GM18519 (cell line): ENCODE measurements around the gene PKM.
"Not testable (repeated sequence)": the region's sequence is repeated elsewhere in the genome, so short reads cannot be mapped to it uniquely, and the experiment has no call there.

ENCODE experiments used
- ATAC-seq: cut with Tn5 transposase; IDR thresholded peaks from one replicate; pipeline ENCODE4 v1.9.1; 2021; ENCODE audit warnings: mild to moderate bottlenecking, moderate library complexity; ENCODE audit not compliant: unreplicated experiment, low FRiP score

The PKM gene

GRCh38 chr15:72179950-72180581 lies 50.9 kb downstream of the PKM start:
- no peak for ATAC-seq

- ATAC-seq = no peak
Measured at GRCh38 chr15:72178976-72179585, 51.9 kb downstream of the PKM start.

GRCh38 chr15:72176743-72177142 lies 54.2 kb downstream of the PKM start:
- no peak for ATAC-seq

- ATAC-seq = no peak
Measured at GRCh38 chr15:72176159-72176558, 54.8 kb downstream of the PKM start.

GRCh38 chr15:72175186-72176044 lies 55.6 kb downstream of the PKM start:
- no peak for ATAC-seq

GRCh38 chr15:72174551-72175165 lies 56.3 kb downstream of the PKM start:
- no peak for ATAC-seq

- ATAC-seq = no peak
Measured at GRCh38 chr15:72173864-72174550, 57.0 kb downstream of the PKM start.

GRCh38 chr15:72173401-72173800 lies 57.6 kb downstream of the PKM start:
- ATAC-seq = no peak

GRCh38 chr15:72172796-72173195 lies 58.2 kb downstream of the PKM start:
- ATAC-seq = no peak

- not testable (repeated sequence) for ATAC-seq
Measured at GRCh38 chr15:72171978-72172377, 59.0 kb downstream of the PKM start.

- no peak for ATAC-seq
Measured at GRCh38 chr15:72170691-72171090, 60.3 kb downstream of the PKM start.

- no peak for ATAC-seq
Measured at GRCh38 chr15:72169921-72170611, 60.9 kb downstream of the PKM start.

GRCh38 chr15:72169236-72169920 lies 61.6 kb downstream of the PKM start:
- no peak for ATAC-seq

GRCh38 chr15:72168808-72169190 lies 62.2 kb downstream of the PKM start:
- ATAC-seq = no peak

- ATAC-seq = no peak
Measured at GRCh38 chr15:72168131-72168807, 62.7 kb downstream of the PKM start.

GRCh38 chr15:72167445-72167844 lies 63.5 kb downstream of the PKM start:
- no peak for ATAC-seq

- ATAC-seq = no peak
Measured at GRCh38 chr15:72166716-72167417, 64.1 kb downstream of the PKM start.

GRCh38 chr15:72163719-72164118 lies 67.3 kb downstream of the PKM start:
- no peak for ATAC-seq
